GM12878 (cell line): ENCODE results near the gene IFI30. TPM values are rescaled to one million over a fixed set of nuclear protein-coding genes. Genes with fewer than 3 reads are reported as not detected.

Source experiments
- BCLAF1 ChIP-seq: fragments of 450-650 bp; IDR thresholded peaks from 2 replicates; pipeline ENCODE4 v1.6.1; 2017; ENCODE audit warnings: antibody characterized with exemption, mild to moderate bottlenecking, moderate library complexity
- CREB1 ChIP-seq: IDR thresholded peaks from 2 replicates; pipeline ENCODE4 v1.6.1; 2012; ENCODE audit warnings: low read depth, mild to moderate bottlenecking, inconsistent platforms
- ETV6 ChIP-seq, 2 experiments: fragments of 450-650 bp in 1 of 2; IDR thresholded peaks in 1 of 2; conservative IDR thresholded peaks in 1 of 2; 2 replicates each; pipeline ENCODE4 v1.6.1; 2014; ENCODE audit warnings: antibody characterized with exemption in 1 of 2, borderline replicate concordance in 1 of 2, low read depth in 1 of 2, mild to moderate bottlenecking in 1 of 2, moderate library complexity in 1 of 2
- FOXM1 ChIP-seq: IDR thresholded peaks from 2 replicates; pipeline ENCODE4 v1.6.1; 2012; ENCODE audit warnings: low read depth, mild to moderate bottlenecking, inconsistent platforms, low read length, moderate library complexity
- JUNB ChIP-seq: IDR thresholded peaks from 2 replicates; pipeline ENCODE4 v1.6.1; 2016; ENCODE audit warnings: antibody characterized with exemption, mild to moderate bottlenecking
- JUND ChIP-seq: IDR thresholded peaks from 2 replicates; pipeline ENCODE4 v1.6.1; 2012; ENCODE audit warnings: low read depth, mild to moderate bottlenecking, low read length, improper control_type of control experiment, moderate library complexity
- LARP7 ChIP-seq: fragments of 450-650 bp; IDR thresholded peaks from 2 replicates; pipeline ENCODE4 v1.6.1; 2017; ENCODE audit warnings: mild to moderate bottlenecking
- MTA2 ChIP-seq: fragments of 450-650 bp; IDR thresholded peaks from 2 replicates; pipeline ENCODE4 v1.6.1; 2016; ENCODE audit warnings: low read depth, mild to moderate bottlenecking, moderate library complexity
- NFXL1 ChIP-seq: fragments of 450-650 bp; IDR thresholded peaks from 2 replicates; pipeline ENCODE4 v1.6.1; 2017; ENCODE audit warnings: antibody characterized with exemption, mild to moderate bottlenecking, borderline replicate concordance
- NR2F1 ChIP-seq: fragments of 450-650 bp; conservative IDR thresholded peaks from 2 replicates; pipeline ENCODE4 v1.6.1; 2017; ENCODE audit warnings: mild to moderate bottlenecking
- PAX5 ChIP-seq: IDR thresholded peaks from 2 replicates; pipeline ENCODE4 v1.6.1; 2011; ENCODE audit warnings: low read depth, low read length, borderline replicate concordance
- PBX3 ChIP-seq: IDR thresholded peaks from 2 replicates; pipeline ENCODE4 v1.6.1; 2011; ENCODE audit warnings: mild to moderate bottlenecking, low read depth, low read length, moderate library complexity; ENCODE audit not compliant: insufficient replicate concordance
- POLR2A ChIP-seq: IDR thresholded peaks from 2 replicates; pipeline ENCODE4 v1.6.1; 2011; ENCODE audit warnings: low read depth, mild to moderate bottlenecking, low read length
- POLR2AphosphoS2 ChIP-seq: IDR thresholded peaks from 2 replicates; pipeline ENCODE4 v1.6.1; 2011; ENCODE audit warnings: low read depth, mild to moderate bottlenecking, low read length, improper control_type of control experiment, moderate library complexity
- RAD21 ChIP-seq: IDR thresholded peaks from 2 replicates; pipeline ENCODE4 v1.6.1; 2011; ENCODE audit warnings: mild to moderate bottlenecking, low read depth, low read length, moderate library complexity; ENCODE audit not compliant: insufficient read depth
- RFX5 ChIP-seq: IDR thresholded peaks from 2 replicates; pipeline ENCODE4 v1.6.1; 2011; ENCODE audit warnings: low read depth, low read length, improper control_type of control experiment
- SIN3A ChIP-seq: IDR thresholded peaks from 2 replicates; pipeline ENCODE4 v1.6.1; 2012; ENCODE audit warnings: low read depth, low read length, improper control_type of control experiment
- SMC3 ChIP-seq: IDR thresholded peaks from 2 replicates; pipeline ENCODE4 v1.6.1; 2011; ENCODE audit warnings: low read length, improper control_type of control experiment, borderline replicate concordance
- SP1 ChIP-seq: IDR thresholded peaks from one replicate; pipeline ENCODE4 v1.6.1; 2011; ENCODE audit warnings: low read depth, low read length
- STAT1 ChIP-seq: fragments of 450-650 bp; conservative IDR thresholded peaks from 2 replicates; pipeline ENCODE4 v1.6.1; 2014; ENCODE audit warnings: antibody characterized with exemption, mild to moderate bottlenecking
- TARDBP ChIP-seq: IDR thresholded peaks from 2 replicates; pipeline ENCODE4 v1.6.1; 2016; ENCODE audit warnings: borderline replicate concordance
- polyA plus RNA-seq, 11 experiments: library from polyadenylated mRNA; depleted of rRNA in 4 of 11; unstranded in 6 of 11; stranded (reverse) in 5 of 11; fragments of >200 nt; fragmentation: Nextera tagmentation in 4 of 11; fragmentation: Illumina TruSeq in 1 of 11; extraction: Ambion mirVana in 4 of 11; extraction: Trizol in 1 of 11; gene quantifications; 1 replicate in 1 of 11; 2 replicates in 10 of 11; pipeline versions ENCODE4 v1.2.1 to v1.2.3, GENCODE V29; 2011 to 2016; ENCODE audit warnings: inconsistent platforms in 2 of 11, missing spikeins in 2 of 11, low read depth in 1 of 11
- total RNA-seq, 4 experiments: library from RNA; depleted of rRNA in 3 of 4; stranded (reverse); fragments of >200 nt in 3 of 4; fragmentation: Illumina TruSeq in 1 of 4; extraction: Trizol in 1 of 4; gene quantifications; 2 replicates each; pipeline versions ENCODE4 v1.2.1 to v1.2.3, GENCODE V29; 2013 to 2021
- TF ChIP-seq, protein P1 (sequence below): IDR thresholded peaks from 2 replicates; pipeline ENCODE4 v1.6.1; 2011; ENCODE audit warnings: borderline replicate concordance, low read depth, mild to moderate bottlenecking, moderate library complexity, low read length; ENCODE audit not compliant: insufficient read depth, poor library complexity, severe bottlenecking
- TF ChIP-seq, protein P2 (sequence below): fragments of 450-650 bp; IDR thresholded peaks from 2 replicates; pipeline ENCODE4 v1.6.1; 2014; ENCODE audit warnings: mild to moderate bottlenecking
- TF ChIP-seq, protein P3 (sequence below): fragments of 450-650 bp; IDR thresholded peaks from 2 replicates; pipeline ENCODE4 v1.6.1; 2017; ENCODE audit warnings: low read depth, mild to moderate bottlenecking, moderate library complexity

Gene IFI30
- total and polyA plus RNA-seq, 10 of the 15 experiments (the other 5 are each of a cell fraction or from before 2014, with no cell fraction given): 221 to 1,112 (median 451) TPM

- TF ChIP-seq PAX5 (peak; percentile 50; the same call in 1 of the 2 replicates), MTA2 (peak; percentile 10; the same call in 1 of the 2 replicates), ETV6 (conservative IDR thresholded peaks at IDR 0.05 in 1 of 2, IDR thresholded peaks at IDR 0.05 in 1 of 2; ENCODE audit: borderline replicate concordance in 1 of 2, low read depth in 1 of 2) (peak in 1 of 2 experiments; percentile 15; a peak in 1 of 4 replicates), RFX5 (peak; percentile 57; the same call in 1 of the 2 replicates), NR2F1 (peak; percentile 59), POLR2AphosphoS2 (0 out of 2 replicates have a peak, but pooled peaks have one; percentile 36), BCLAF1 (no peak), JUND (0 out of 2 replicates have a peak, but pooled peaks have one; percentile 22), SMC3 (peak; percentile 36; the same call in 1 of the 2 replicates), PBX3 (no peak), NFXL1 (no peak), POLR2A (peak; percentile 68), CREB1 (peak; percentile 17; the same call in 1 of the 2 replicates), TARDBP (peak; percentile 60; the same call in 1 of the 2 replicates), STAT1 (0 out of 2 replicates have a peak, but pooled peaks have one; percentile 58), JUNB (no peak), RAD21 (peak; percentile 46; the same call in 1 of the 2 replicates), FOXM1 (no peak), SIN3A (peak; percentile 90), SP1 (peak; percentile 44), LARP7 (no peak; the same call in 1 of the 2 replicates)
- TF ChIP-seq, protein P1, sequence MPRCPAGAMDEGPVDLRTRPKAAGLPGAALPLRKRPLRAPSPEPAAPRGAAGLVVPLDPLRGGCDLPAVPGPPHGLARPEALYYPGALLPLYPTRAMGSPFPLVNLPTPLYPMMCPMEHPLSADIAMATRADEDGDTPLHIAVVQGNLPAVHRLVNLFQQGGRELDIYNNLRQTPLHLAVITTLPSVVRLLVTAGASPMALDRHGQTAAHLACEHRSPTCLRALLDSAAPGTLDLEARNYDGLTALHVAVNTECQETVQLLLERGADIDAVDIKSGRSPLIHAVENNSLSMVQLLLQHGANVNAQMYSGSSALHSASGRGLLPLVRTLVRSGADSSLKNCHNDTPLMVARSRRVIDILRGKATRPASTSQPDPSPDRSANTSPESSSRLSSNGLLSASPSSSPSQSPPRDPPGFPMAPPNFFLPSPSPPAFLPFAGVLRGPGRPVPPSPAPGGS: peak; percentile 6
- TF ChIP-seq, protein P2, sequence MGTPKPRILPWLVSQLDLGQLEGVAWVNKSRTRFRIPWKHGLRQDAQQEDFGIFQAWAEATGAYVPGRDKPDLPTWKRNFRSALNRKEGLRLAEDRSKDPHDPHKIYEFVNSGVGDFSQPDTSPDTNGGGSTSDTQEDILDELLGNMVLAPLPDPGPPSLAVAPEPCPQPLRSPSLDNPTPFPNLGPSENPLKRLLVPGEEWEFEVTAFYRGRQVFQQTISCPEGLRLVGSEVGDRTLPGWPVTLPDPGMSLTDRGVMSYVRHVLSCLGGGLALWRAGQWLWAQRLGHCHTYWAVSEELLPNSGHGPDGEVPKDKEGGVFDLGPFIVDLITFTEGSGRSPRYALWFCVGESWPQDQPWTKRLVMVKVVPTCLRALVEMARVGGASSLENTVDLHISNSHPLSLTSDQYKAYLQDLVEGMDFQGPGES: no peak
- TF ChIP-seq, protein P3, sequence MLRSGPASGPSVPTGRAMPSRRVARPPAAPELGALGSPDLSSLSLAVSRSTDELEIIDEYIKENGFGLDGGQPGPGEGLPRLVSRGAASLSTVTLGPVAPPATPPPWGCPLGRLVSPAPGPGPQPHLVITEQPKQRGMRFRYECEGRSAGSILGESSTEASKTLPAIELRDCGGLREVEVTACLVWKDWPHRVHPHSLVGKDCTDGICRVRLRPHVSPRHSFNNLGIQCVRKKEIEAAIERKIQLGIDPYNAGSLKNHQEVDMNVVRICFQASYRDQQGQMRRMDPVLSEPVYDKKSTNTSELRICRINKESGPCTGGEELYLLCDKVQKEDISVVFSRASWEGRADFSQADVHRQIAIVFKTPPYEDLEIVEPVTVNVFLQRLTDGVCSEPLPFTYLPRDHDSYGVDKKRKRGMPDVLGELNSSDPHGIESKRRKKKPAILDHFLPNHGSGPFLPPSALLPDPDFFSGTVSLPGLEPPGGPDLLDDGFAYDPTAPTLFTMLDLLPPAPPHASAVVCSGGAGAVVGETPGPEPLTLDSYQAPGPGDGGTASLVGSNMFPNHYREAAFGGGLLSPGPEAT: peak; percentile 57; the same call in 1 of the 2 replicates
Measured at GRCh38 chr19:18152442-18152816, 21.2 kb upstream of the IFI30 start (continued).
